Measurements from ENCODE around the gene FILIP1. TPM values are rescaled to one million over a fixed set of nuclear protein-coding genes. Genes with fewer than 3 reads are reported as not detected.

FILIP1 gene
- total RNA-seq, 1 donor from 2014 or later = 13.6 TPM

DNA sequence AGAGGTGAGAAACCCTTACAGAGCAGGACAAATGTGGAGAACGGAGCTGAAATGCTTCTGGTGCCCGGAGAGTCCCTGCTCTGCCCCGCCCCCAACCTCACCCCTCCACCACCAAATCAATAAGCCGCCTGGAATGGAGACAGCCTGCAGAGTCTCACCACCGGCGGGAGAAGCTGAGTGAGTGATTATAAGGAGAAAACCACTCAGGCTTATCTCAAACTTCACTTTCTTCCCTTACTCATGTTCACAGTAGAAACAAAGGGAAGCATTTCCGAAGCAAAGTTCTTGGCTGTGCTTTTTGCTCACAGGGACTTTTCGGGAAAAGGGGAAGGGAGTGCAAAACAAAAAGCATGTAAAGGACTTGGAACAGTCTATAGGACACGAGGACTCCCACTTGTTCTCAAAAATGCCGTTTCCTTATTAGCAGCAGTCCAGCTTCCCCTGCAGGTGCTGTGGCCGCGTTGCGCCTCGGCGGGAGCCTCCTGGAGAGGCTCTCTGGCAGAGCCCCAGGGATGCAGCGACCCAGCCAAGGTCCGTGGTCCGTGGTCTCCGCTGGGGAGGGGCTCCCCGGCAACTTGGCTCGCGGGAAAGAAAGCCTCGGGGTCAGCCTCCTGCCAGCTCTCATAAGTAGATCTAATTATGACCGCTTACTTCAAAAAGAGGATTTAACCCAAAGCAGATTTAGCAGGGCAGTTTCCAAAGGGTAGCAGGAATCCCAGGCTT lies 144.2 kb downstream of the FILIP1 start:
- peaks cover 0 to 16% of the 10 kb centered on the region in 2 donors for H3K4me1 ChIP-seq
- TF ChIP-seq, protein P1, sequence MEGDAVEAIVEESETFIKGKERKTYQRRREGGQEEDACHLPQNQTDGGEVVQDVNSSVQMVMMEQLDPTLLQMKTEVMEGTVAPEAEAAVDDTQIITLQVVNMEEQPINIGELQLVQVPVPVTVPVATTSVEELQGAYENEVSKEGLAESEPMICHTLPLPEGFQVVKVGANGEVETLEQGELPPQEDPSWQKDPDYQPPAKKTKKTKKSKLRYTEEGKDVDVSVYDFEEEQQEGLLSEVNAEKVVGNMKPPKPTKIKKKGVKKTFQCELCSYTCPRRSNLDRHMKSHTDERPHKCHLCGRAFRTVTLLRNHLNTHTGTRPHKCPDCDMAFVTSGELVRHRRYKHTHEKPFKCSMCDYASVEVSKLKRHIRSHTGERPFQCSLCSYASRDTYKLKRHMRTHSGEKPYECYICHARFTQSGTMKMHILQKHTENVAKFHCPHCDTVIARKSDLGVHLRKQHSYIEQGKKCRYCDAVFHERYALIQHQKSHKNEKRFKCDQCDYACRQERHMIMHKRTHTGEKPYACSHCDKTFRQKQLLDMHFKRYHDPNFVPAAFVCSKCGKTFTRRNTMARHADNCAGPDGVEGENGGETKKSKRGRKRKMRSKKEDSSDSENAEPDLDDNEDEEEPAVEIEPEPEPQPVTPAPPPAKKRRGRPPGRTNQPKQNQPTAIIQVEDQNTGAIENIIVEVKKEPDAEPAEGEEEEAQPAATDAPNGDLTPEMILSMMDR (IDR thresholded peaks at IDR 0.05) = peak in 1 of 3 experiments; percentile 25
- H3K9me3 ChIP-seq = no peaks in the 10 kb centered on the region
- peak overlapping the region; percentile 22 to 57 for H3K4me3 ChIP-seq
- no peaks in the 10 kb centered on the region for H3K27me3 ChIP-seq
- intact Hi-C loops (cut with DNase I) = loop anchor here (2.0 to 5.0 kb wide), 2 partner anchors 15 to 42 kb away; no protein-coding TSS in a partner anchor
- H3K27ac ChIP-seq = peak overlapping the region; percentile 55 to 74
- H3K36me3 ChIP-seq = peaks cover 4 to 5% of the 10 kb centered on the region in 2 donors
- DNase-seq (ENCODE audit: low spot score in 2 of 2) = no peak

GRCh38 chr6:75348882-75349261 lies 144.7 kb downstream of the FILIP1 start:
- TF ChIP-seq, protein P1 (IDR thresholded peaks at IDR 0.05) = no peak
- intact Hi-C loops (cut with DNase I) = loop anchor here (2.0 to 5.0 kb wide), 2 partner anchors 14 to 42 kb away; no protein-coding TSS in a partner anchor
- Histone ChIP-seq H3K27ac (peak overlapping the region; percentile 55 to 74), H3K36me3 (peaks cover 4 to 5% of the 10 kb centered on the region in 2 donors), H3K4me1 (peaks cover 0 to 16% of the 10 kb centered on the region in 2 donors), H3K9me3 (no peaks in the 10 kb centered on the region), H3K4me3 (peak overlapping the region; percentile 22 to 57), H3K27me3 (no peaks in the 10 kb centered on the region)
- no peak for DNase-seq (ENCODE audit: low spot score in 2 of 2)

DNA sequence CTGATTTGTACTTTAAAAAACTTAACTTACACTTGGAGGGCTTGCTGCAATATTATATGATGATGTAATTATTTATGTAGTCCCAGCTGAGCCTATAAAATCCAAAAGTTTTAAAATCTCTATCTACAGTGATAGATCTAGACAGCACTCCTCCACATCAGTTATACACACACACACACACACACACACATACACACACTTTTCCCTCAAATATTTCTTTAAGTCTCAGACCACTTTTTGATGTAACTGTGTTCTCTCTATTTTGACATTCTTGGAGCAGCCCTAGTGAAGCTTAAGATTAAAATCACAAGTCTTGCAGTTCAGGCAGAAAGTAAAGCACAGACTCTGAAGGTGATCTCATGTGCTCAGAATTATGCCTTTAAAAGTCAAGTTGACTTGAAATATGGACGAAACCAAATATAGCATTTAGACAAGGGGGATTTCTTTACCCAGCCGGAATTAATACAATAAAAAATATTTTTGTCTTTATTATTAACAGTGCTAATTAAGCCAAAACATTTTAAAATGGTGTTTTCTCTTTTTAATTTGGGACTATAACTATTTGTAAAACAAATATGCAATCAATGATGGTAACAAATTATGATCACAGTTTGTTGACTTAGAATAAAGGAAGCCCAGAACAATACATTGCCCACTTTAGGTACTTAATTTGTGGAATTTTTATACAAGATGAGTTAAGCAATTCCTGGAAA lies 145.5 kb downstream of the FILIP1 start:
- H3K36me3 ChIP-seq = peaks cover 0 to 1% of the 10 kb centered on the region in 2 donors
- H3K4me3 ChIP-seq = no peak overlapping the region
- H3K4me1 ChIP-seq = peaks cover 0 to 16% of the 10 kb centered on the region in 2 donors
- H3K27me3 ChIP-seq = no peaks in the 10 kb centered on the region
- H3K9me3 ChIP-seq = no peaks in the 10 kb centered on the region
- H3K27ac ChIP-seq = peak overlapping the region; percentile 55 to 74
- DNase-seq (ENCODE audit: low spot score in 2 of 2) = no peak
- intact Hi-C loops (cut with DNase I) = loop anchor here (2.0 to 5.0 kb wide), 2 partner anchors 13 to 41 kb away; no protein-coding TSS in a partner anchor
- TF ChIP-seq, protein P1 (IDR thresholded peaks at IDR 0.05) = no peak

- no peaks in the 10 kb centered on the region for H3K27me3 ChIP-seq
- peaks cover 0 to 16% of the 10 kb centered on the region in 2 donors for H3K4me1 ChIP-seq
- no peak overlapping the region for H3K4me3 ChIP-seq
- no peaks in the 10 kb centered on the region for H3K36me3 ChIP-seq
- TF ChIP-seq, protein P1 (IDR thresholded peaks at IDR 0.05) = no peak
- intact Hi-C loops (cut with DNase I) = loop anchor here (5.0 kb wide), 1 partner anchor 38 kb away; no protein-coding TSS in a partner anchor
- peak overlapping the region in 1 of 2 donors; percentile 4 for H3K27ac ChIP-seq
- no peaks in the 10 kb centered on the region for H3K9me3 ChIP-seq
- DNase-seq (ENCODE audit: low spot score in 2 of 2) = no peak
Measured at GRCh38 chr6:75345413-75345812, 148.2 kb downstream of the FILIP1 start.

DNA sequence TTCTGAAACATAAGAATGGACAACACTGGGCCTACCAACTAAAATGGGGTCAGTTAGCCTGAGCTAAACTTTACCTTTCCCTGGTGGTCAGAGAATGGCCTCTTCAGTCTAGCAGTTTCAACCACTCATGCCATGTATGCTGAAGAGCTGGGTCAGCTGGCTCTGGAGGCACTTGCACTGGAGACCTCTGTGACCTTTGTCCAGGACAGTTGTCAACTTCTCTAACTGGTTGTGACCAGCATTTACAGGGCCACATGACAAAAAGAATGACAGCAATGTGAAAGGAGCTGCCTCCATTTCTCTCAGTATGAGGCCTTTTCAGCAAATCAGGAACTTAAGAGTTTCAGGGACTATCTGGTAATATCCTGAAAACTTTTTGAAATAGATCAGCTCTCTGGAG lies 149.1 kb downstream of the FILIP1 start:
- no peak for DNase-seq (ENCODE audit: low spot score in 2 of 2)
- Histone ChIP-seq H3K9me3 (no peaks in the 10 kb centered on the region), H3K27me3 (no peaks in the 10 kb centered on the region), H3K4me3 (no peak overlapping the region), H3K27ac (peak overlapping the region in 1 of 2 donors; percentile 42), H3K36me3 (no peaks in the 10 kb centered on the region), H3K4me1 (peaks cover 0 to 16% of the 10 kb centered on the region in 2 donors)
- TF ChIP-seq, protein P1 (IDR thresholded peaks at IDR 0.05) = no peak
- intact Hi-C loops (cut with DNase I) = no loop called here

Data from ascending aorta (tissue), 2 donors.